Measurements from ENCODE around the gene TXK. TPM values are rescaled to one million over a fixed set of nuclear protein-coding genes. Genes with fewer than 3 reads are reported as not detected.

TXK gene
- total and polyA plus RNA-seq, 8 donors, result 0.15 to 8.3 (median 1.2) TPM; not detected in 1

DNA sequence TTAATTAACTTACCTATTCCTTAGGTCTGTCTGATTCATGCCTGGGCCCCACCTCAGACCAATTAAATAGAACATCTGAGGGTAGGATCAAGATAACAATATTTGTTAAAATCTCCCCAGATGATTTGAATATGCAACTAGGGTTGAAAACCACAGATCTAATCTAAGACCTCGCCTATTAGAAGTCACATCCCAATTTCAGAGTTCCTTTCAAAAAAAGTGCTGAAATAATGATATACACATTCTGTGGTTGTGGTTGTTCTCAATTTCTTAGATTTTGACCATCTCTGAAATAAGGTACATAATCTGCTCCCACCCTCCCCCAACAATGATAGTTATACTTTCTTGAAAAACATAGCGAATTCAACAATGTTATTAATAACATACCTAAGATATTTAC lies 89.8 kb downstream of the TXK start:
- DNase-seq, result no peak
- TF ChIP-seq, protein P1, sequence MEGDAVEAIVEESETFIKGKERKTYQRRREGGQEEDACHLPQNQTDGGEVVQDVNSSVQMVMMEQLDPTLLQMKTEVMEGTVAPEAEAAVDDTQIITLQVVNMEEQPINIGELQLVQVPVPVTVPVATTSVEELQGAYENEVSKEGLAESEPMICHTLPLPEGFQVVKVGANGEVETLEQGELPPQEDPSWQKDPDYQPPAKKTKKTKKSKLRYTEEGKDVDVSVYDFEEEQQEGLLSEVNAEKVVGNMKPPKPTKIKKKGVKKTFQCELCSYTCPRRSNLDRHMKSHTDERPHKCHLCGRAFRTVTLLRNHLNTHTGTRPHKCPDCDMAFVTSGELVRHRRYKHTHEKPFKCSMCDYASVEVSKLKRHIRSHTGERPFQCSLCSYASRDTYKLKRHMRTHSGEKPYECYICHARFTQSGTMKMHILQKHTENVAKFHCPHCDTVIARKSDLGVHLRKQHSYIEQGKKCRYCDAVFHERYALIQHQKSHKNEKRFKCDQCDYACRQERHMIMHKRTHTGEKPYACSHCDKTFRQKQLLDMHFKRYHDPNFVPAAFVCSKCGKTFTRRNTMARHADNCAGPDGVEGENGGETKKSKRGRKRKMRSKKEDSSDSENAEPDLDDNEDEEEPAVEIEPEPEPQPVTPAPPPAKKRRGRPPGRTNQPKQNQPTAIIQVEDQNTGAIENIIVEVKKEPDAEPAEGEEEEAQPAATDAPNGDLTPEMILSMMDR (IDR thresholded peaks at IDR 0.05), result no peak
- TF ChIP-seq POLR2A (IDR thresholded peaks at IDR 0.05) (no peak), POLR2AphosphoS5 (IDR thresholded peaks at IDR 0.05) (no peak), EP300 (IDR thresholded peaks at IDR 0.05) (no peak)
- Histone ChIP-seq H3K27me3 (peaks cover 0 to 8% (median 0%) of the 10 kb centered on the region in 3 donors), H3K4me1 (peaks cover 16 to 42% (median 34%) of the 10 kb centered on the region in 4 donors), H3K27ac (no peak overlapping the region), H3K36me3 (no peaks in the 10 kb centered on the region), H3K9me3 (no peaks in the 10 kb centered on the region), H3K4me3 (no peak overlapping the region)
- 57 to 74% (median 72%) methylated on average over 2 of the region's 2 CpGs for WGBS, 5 donors
- intact Hi-C loops (cut with DNase I; ENCODE audit: low total_unique reads), result no loop called here

DNA sequence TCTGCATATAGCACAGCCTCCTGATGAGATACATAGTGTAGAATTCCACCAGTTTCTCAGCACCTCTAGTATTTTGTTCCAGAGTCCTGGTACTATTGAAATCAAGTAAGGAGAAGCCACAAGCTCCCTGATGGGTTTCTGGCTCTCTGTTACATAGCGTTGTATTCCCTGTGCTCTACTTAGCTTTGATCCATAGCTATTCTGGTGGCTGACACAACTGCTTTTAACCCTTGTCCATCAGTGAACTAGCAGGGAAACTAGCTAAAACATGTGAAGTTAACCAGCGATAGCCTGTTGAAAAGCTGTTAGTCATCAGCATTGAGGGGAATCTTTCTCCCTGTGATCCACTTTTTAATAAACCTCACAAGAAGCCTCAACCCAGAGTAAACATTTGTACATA lies 90.5 kb downstream of the TXK start:
- WGBS, 5 donors, result 27 to 51% (median 41%) methylated on average over 2 of the region's 2 CpGs
- no peak for DNase-seq
- TF ChIP-seq POLR2AphosphoS5 (IDR thresholded peaks at IDR 0.05) (no peak), EP300 (IDR thresholded peaks at IDR 0.05) (no peak)
- TF ChIP-seq, protein P1 (IDR thresholded peaks at IDR 0.05), result no peak
- H3K36me3 ChIP-seq, result no peaks in the 10 kb centered on the region
- intact Hi-C loops (cut with DNase I; ENCODE audit: low total_unique reads), result no loop called here
- no peak overlapping the region for H3K27ac ChIP-seq
- H3K4me1 ChIP-seq, result peaks cover 16 to 40% (median 32%) of the 10 kb centered on the region in 4 donors
- H3K27me3 ChIP-seq, result peaks cover 0 to 8% (median 0%) of the 10 kb centered on the region in 3 donors
- no peaks in the 10 kb centered on the region for H3K9me3 ChIP-seq
- no peak overlapping the region for H3K4me3 ChIP-seq

DNA sequence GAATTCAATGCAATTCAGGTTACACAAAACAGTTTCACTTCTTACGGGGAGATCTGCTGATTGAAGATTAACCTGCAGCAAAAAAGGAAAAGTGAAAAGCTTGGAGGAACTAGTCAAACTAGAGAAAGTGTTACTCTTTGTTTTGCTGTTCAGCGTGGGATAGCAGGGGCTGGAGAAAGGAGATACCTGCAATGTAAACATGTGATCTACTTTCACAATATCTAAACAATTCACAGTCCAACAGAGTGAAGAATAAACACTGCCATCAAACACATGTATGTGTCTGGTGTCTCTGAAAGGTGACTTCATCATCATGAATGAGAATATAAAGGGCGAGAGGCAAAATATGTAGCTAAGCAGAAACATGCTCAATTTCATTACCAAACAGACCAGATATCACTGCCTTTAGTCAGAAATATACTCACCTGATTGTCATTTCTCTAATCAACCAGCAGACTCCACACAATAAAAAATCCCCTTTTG lies 91.0 kb downstream of the TXK start:
- no peak for DNase-seq
- TF ChIP-seq POLR2AphosphoS5 (IDR thresholded peaks at IDR 0.05) (no peak), POLR2A (IDR thresholded peaks at IDR 0.05) (no peak)
- H3K9me3 ChIP-seq, result no peaks in the 10 kb centered on the region
- no peaks in the 10 kb centered on the region for H3K36me3 ChIP-seq
- WGBS, 5 donors, result 18 to 38% (median 26%) methylated on average over 3 of the region's 3 CpGs
- intact Hi-C loops (cut with DNase I; ENCODE audit: low total_unique reads), result no loop called here
- peaks cover 0 to 8% (median 0%) of the 10 kb centered on the region in 3 donors for H3K27me3 ChIP-seq
- peak overlapping the region in 1 of 5 donors; percentile 41 for H3K27ac ChIP-seq
- peaks cover 16 to 35% (median 27%) of the 10 kb centered on the region in 4 donors for H3K4me1 ChIP-seq
- no peak overlapping the region for H3K4me3 ChIP-seq

DNA sequence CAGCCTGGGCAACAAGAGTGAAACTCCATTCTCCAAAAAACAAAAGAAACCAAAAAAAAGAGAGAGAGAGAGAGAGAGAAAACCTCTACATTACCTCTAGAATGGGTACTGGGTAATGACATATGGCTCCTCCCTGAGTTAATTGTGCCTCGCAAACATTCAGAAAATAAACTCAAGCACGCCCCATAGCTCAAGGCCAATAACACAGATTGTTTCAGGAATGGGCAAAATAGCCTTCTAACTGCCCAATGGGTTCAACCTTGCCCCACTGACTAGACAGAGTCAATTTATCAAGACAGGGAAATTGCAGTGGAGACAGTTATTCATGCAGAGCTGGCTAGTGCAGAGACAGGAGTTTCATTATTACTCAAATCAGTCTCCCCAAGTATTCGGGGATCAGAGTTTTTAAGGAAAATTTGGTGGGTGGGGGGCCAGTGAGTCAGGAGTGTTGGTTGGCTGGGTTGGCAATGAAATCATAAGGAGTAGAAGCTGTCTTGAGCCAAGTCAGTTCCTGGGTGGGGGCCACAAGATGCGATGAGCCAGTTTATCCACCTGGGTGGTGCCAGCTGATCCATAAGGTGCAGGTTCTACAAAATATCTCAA lies 92.4 kb downstream of the TXK start:
- Histone ChIP-seq H3K4me1 (peaks cover 3 to 21% (median 14%) of the 10 kb centered on the region in 4 donors), H3K9me3 (no peaks in the 10 kb centered on the region), H3K36me3 (no peaks in the 10 kb centered on the region), H3K27ac (no peak overlapping the region), H3K4me3 (no peak overlapping the region), H3K27me3 (peaks cover 0 to 8% (median 0%) of the 10 kb centered on the region in 3 donors)
- TF ChIP-seq POLR2A (IDR thresholded peaks at IDR 0.05), result no peak
- TF ChIP-seq, protein P1 (IDR thresholded peaks at IDR 0.05), result no peak
- TF ChIP-seq EP300 (IDR thresholded peaks at IDR 0.05), result no peak
- no peak for TF ChIP-seq POLR2AphosphoS5 (IDR thresholded peaks at IDR 0.05)
- no peak for DNase-seq
- intact Hi-C loops (cut with DNase I; ENCODE audit: low total_unique reads), result no loop called here
- WGBS, 5 donors, result 73 to 95% (median 76%) methylated on average over 4 of the region's 4 CpGs

DNA sequence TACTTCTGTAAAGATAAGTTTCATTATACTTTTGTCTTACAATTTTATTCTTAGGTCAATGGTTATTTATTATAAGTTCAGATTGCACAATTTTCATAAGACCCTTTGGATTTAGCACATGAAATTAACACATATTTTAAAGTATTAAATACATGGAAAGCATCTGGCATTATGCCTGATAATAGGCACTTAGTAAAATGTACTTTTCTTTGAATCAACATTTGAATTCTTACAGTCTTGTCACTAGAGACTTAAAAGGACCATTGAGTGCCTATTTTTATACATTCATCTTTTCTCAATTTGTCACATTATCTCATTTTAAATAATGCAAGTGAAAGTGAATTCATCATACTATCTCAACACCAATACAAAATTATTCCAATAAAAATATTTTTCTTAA lies 94.5 kb downstream of the TXK start:
- Histone ChIP-seq H3K4me1 (peaks cover 0 to 13% (median 10%) of the 10 kb centered on the region in 4 donors), H3K9me3 (no peaks in the 10 kb centered on the region), H3K4me3 (no peak overlapping the region), H3K27me3 (peaks cover 0 to 8% (median 0%) of the 10 kb centered on the region in 3 donors), H3K27ac (no peak overlapping the region), H3K36me3 (no peaks in the 10 kb centered on the region)
- no peak for DNase-seq
- intact Hi-C loops (cut with DNase I; ENCODE audit: low total_unique reads), result no loop called here
- no peak for TF ChIP-seq POLR2A (IDR thresholded peaks at IDR 0.05)
- no peak for TF ChIP-seq POLR2AphosphoS5 (IDR thresholded peaks at IDR 0.05)
- TF ChIP-seq, protein P1 (IDR thresholded peaks at IDR 0.05), result no peak
- no peak for TF ChIP-seq EP300 (IDR thresholded peaks at IDR 0.05)
